ENCODE results near the gene WDR72. TPM values are rescaled to one million over a fixed set of nuclear protein-coding genes. Genes with fewer than 3 reads are reported as not detected.
"Not testable (repeated sequence)": the region's sequence is repeated elsewhere in the genome, so short reads cannot be mapped to it uniquely, and the experiment has no call there.

The WDR72 gene
- total and polyA plus RNA-seq, 7 experiments from 2014 or later = not detected

GRCh38 chr15:53713218-53713617 is 46.2 kb downstream of the WDR72 start:
- POLR2A ChIA-PET = no interaction called here

GRCh38 chr15:53710906-53711305 is 48.6 kb downstream of the WDR72 start:
- DNase-seq = no peak
- CTCF ChIA-PET = no interaction called here
- H3K9me3 ChIP-seq (ENCODE audit: control insufficient read depth in 2 of 3, low read length in 3 of 3) = no peaks in the 10 kb centered on the region

More at GRCh38 chr15:53713218-53713617, 46.2 kb downstream of the WDR72 start:
- peaks cover 0 to 3% (median 0%) of the 10 kb centered on the region in 11 donors for H3K9me3 Mint-ChIP-seq
- intact Hi-C loops (cut with micrococcal nuclease) = no loop called here
- H3K36me3 Mint-ChIP-seq = no peaks in the 10 kb centered on the region
- Histone ChIP-seq H3K27me3 (ENCODE audit: control insufficient read depth in 2 of 2, insufficient read depth in 2 of 2, low read length in 2 of 2) (no peaks in the 10 kb centered on the region), H3K4me1 (ENCODE audit: control insufficient read depth in 2 of 2, insufficient read depth in 2 of 2, low read length in 2 of 2) (no peaks in the 10 kb centered on the region), H3K4me3 (ENCODE audit: low read length) (no peak overlapping the region), H3K9me3 (ENCODE audit: control insufficient read depth in 2 of 3, low read length in 3 of 3) (no peaks in the 10 kb centered on the region), H3K27ac (ENCODE audit: low read depth, low read length) (no peak overlapping the region), H3K36me3 (ENCODE audit: control insufficient read depth in 2 of 3, insufficient read depth in 3 of 3, low read length in 3 of 3) (no peaks in the 10 kb centered on the region)
- no peak overlapping the region for H3K4me3 Mint-ChIP-seq
- H3K27me3 Mint-ChIP-seq = peaks cover 0 to 14% (median 5%) of the 10 kb centered on the region in 5 donors
- no peak for DNase-seq
- no peak for ATAC-seq
- no peaks in the 10 kb centered on the region for H3K4me1 Mint-ChIP-seq
- H3K27ac Mint-ChIP-seq = no peak overlapping the region
- CTCF ChIA-PET = no interaction called here

GRCh38 chr15:53709821-53710220 is 49.6 kb downstream of the WDR72 start:
- intact Hi-C loops (cut with micrococcal nuclease) = no loop called here
- ChIA-PET POLR2A (no interaction called here), CTCF (no interaction called here)
- ATAC-seq (no peak), DNase-seq (no peak)
- Mint-ChIP-seq H3K36me3 (no peaks in the 10 kb centered on the region), H3K27me3 (peaks cover 0 to 11% (median 5%) of the 10 kb centered on the region in 5 donors), H3K27ac (no peak overlapping the region), H3K4me1 (no peaks in the 10 kb centered on the region), H3K9me3 (peaks cover 0 to 6% (median 0%) of the 10 kb centered on the region in 11 donors), H3K4me3 (no peak overlapping the region)
- Histone ChIP-seq H3K9me3 (ENCODE audit: control insufficient read depth in 2 of 3, low read length in 3 of 3) (no peaks in the 10 kb centered on the region), H3K4me3 (ENCODE audit: low read length) (no peak overlapping the region), H3K27me3 (ENCODE audit: control insufficient read depth in 2 of 2, insufficient read depth in 2 of 2, low read length in 2 of 2) (no peaks in the 10 kb centered on the region), H3K27ac (ENCODE audit: low read depth, low read length) (no peak overlapping the region), H3K36me3 (ENCODE audit: control insufficient read depth in 2 of 3, insufficient read depth in 3 of 3, low read length in 3 of 3) (no peaks in the 10 kb centered on the region), H3K4me1 (ENCODE audit: control insufficient read depth in 2 of 2, insufficient read depth in 2 of 2, low read length in 2 of 2) (no peaks in the 10 kb centered on the region)

More at GRCh38 chr15:53710906-53711305, 48.6 kb downstream of the WDR72 start:
- no peaks in the 10 kb centered on the region for H3K4me1 Mint-ChIP-seq
- H3K27ac ChIP-seq (ENCODE audit: low read depth, low read length) = no peak overlapping the region
- no peaks in the 10 kb centered on the region for H3K27me3 ChIP-seq (ENCODE audit: control insufficient read depth in 2 of 2, insufficient read depth in 2 of 2, low read length in 2 of 2)
- intact Hi-C loops (cut with micrococcal nuclease) = no loop called here
- H3K4me1 ChIP-seq (ENCODE audit: control insufficient read depth in 2 of 2, insufficient read depth in 2 of 2, low read length in 2 of 2) = no peaks in the 10 kb centered on the region
- H3K9me3 Mint-ChIP-seq = peaks cover 0 to 6% (median 0%) of the 10 kb centered on the region in 11 donors
- H3K36me3 Mint-ChIP-seq = no peaks in the 10 kb centered on the region
- ATAC-seq = no peak
- no peak overlapping the region for H3K4me3 ChIP-seq (ENCODE audit: low read length)
- no peaks in the 10 kb centered on the region for H3K36me3 ChIP-seq (ENCODE audit: control insufficient read depth in 2 of 3, insufficient read depth in 3 of 3, low read length in 3 of 3)
- no peak overlapping the region for H3K27ac Mint-ChIP-seq
- H3K27me3 Mint-ChIP-seq = peaks cover 0 to 17% (median 9%) of the 10 kb centered on the region in 5 donors
- POLR2A ChIA-PET = no interaction called here
- no peak overlapping the region for H3K4me3 Mint-ChIP-seq

GRCh38 chr15:53695365-53695764 is 64.1 kb downstream of the WDR72 start:
- no peaks in the 10 kb centered on the region for H3K27me3 ChIP-seq (ENCODE audit: control insufficient read depth in 2 of 2, insufficient read depth in 2 of 2, low read length in 2 of 2)

GRCh38 chr15:53694476-53694874 is 65.0 kb downstream of the WDR72 start:
- Histone ChIP-seq H3K36me3 (ENCODE audit: control insufficient read depth in 2 of 3, insufficient read depth in 3 of 3, low read length in 3 of 3) (no peaks in the 10 kb centered on the region), H3K4me3 (ENCODE audit: low read length) (no peak overlapping the region), H3K27ac (ENCODE audit: low read depth, low read length) (no peak overlapping the region), H3K4me1 (ENCODE audit: control insufficient read depth in 2 of 2, insufficient read depth in 2 of 2, low read length in 2 of 2) (no peaks in the 10 kb centered on the region), H3K9me3 (ENCODE audit: control insufficient read depth in 2 of 3, low read length in 3 of 3) (no peaks in the 10 kb centered on the region), H3K27me3 (ENCODE audit: control insufficient read depth in 2 of 2, insufficient read depth in 2 of 2, low read length in 2 of 2) (no peaks in the 10 kb centered on the region)
- Mint-ChIP-seq H3K27ac (no peak overlapping the region), H3K9me3 (peaks cover 0 to 7% (median 0%) of the 10 kb centered on the region in 11 donors), H3K36me3 (no peaks in the 10 kb centered on the region), H3K4me3 (no peak overlapping the region), H3K27me3 (peaks cover 0 to 6% (median 4%) of the 10 kb centered on the region in 5 donors), H3K4me1 (no peaks in the 10 kb centered on the region)
- CTCF ChIA-PET = no interaction called here
- intact Hi-C loops (cut with micrococcal nuclease) = no loop called here
- POLR2A ChIA-PET = no interaction called here
- DNase-seq (no peak), ATAC-seq (no peak)

More at GRCh38 chr15:53695365-53695764, 64.1 kb downstream of the WDR72 start:
- Histone ChIP-seq H3K27ac (ENCODE audit: low read depth, low read length) (no peak overlapping the region), H3K36me3 (ENCODE audit: control insufficient read depth in 2 of 3, insufficient read depth in 3 of 3, low read length in 3 of 3) (no peaks in the 10 kb centered on the region), H3K4me3 (ENCODE audit: low read length) (no peak overlapping the region), H3K9me3 (ENCODE audit: control insufficient read depth in 2 of 3, low read length in 3 of 3) (no peaks in the 10 kb centered on the region), H3K4me1 (ENCODE audit: control insufficient read depth in 2 of 2, insufficient read depth in 2 of 2, low read length in 2 of 2) (no peaks in the 10 kb centered on the region)
- DNase-seq (no peak), ATAC-seq (no peak)
- Mint-ChIP-seq H3K36me3 (no peaks in the 10 kb centered on the region), H3K27me3 (peaks cover 0 to 6% (median 4%) of the 10 kb centered on the region in 5 donors), H3K9me3 (peaks cover 0 to 5% (median under 1%) of the 10 kb centered on the region in 11 donors), H3K27ac (no peak overlapping the region), H3K4me1 (no peaks in the 10 kb centered on the region), H3K4me3 (no peak overlapping the region)
- POLR2A ChIA-PET = no interaction called here
- CTCF ChIA-PET = no interaction called here
- intact Hi-C loops (cut with micrococcal nuclease) = no loop called here

- Mint-ChIP-seq H3K36me3 (no peaks in the 10 kb centered on the region), H3K27me3 (peaks cover 0 to 6% (median 4%) of the 10 kb centered on the region in 5 donors), H3K4me3 (no peak overlapping the region), H3K9me3 (peaks cover 0 to 7% (median 0%) of the 10 kb centered on the region in 11 donors), H3K4me1 (no peaks in the 10 kb centered on the region), H3K27ac (no peak overlapping the region)
- no peaks in the 10 kb centered on the region for H3K27me3 ChIP-seq (ENCODE audit: control insufficient read depth in 2 of 2, insufficient read depth in 2 of 2, low read length in 2 of 2)
- no peaks in the 10 kb centered on the region for H3K9me3 ChIP-seq (ENCODE audit: control insufficient read depth in 2 of 3, low read length in 3 of 3)
- ATAC-seq (no peak), DNase-seq (no peak)
- no peak overlapping the region for H3K27ac ChIP-seq (ENCODE audit: low read depth, low read length)
- H3K4me1 ChIP-seq (ENCODE audit: control insufficient read depth in 2 of 2, insufficient read depth in 2 of 2, low read length in 2 of 2) = no peaks in the 10 kb centered on the region
- no peaks in the 10 kb centered on the region for H3K36me3 ChIP-seq (ENCODE audit: control insufficient read depth in 2 of 3, insufficient read depth in 3 of 3, low read length in 3 of 3)
- no peak overlapping the region for H3K4me3 ChIP-seq (ENCODE audit: low read length)
- CTCF ChIA-PET = no interaction called here
- intact Hi-C loops (cut with micrococcal nuclease) = no loop called here
- POLR2A ChIA-PET = no interaction called here
Measured at GRCh38 chr15:53693729-53694475, 65.6 kb downstream of the WDR72 start.

- H3K4me3 Mint-ChIP-seq = peak overlapping the region in 1 of 10 donors; percentile 7
- POLR2A ChIA-PET; H3K27ac Mint-ChIP-seq; CTCF ChIA-PET; ATAC-seq; H3K9me3 Mint-ChIP-seq; H3K36me3 Mint-ChIP-seq; H3K36me3 ChIP-seq (ENCODE audit: control insufficient read depth in 2 of 3, insufficient read depth in 3 of 3, low read length in 3 of 3); H3K4me1 Mint-ChIP-seq; DNase-seq; H3K9me3 ChIP-seq (ENCODE audit: control insufficient read depth in 2 of 3, low read length in 3 of 3); H3K27me3 ChIP-seq (ENCODE audit: control insufficient read depth in 2 of 2, insufficient read depth in 2 of 2, low read length in 2 of 2); H3K4me3 ChIP-seq (ENCODE audit: low read length); H3K27ac ChIP-seq (ENCODE audit: low read depth, low read length); H3K4me1 ChIP-seq (ENCODE audit: control insufficient read depth in 2 of 2, insufficient read depth in 2 of 2, low read length in 2 of 2); intact Hi-C loops (cut with micrococcal nuclease); H3K27me3 Mint-ChIP-seq: not testable (repeated sequence)
Measured at GRCh38 chr15:53684162-53684561, 75.3 kb downstream of the WDR72 start.
